ENCODE results near the gene CITED2. TPM values are rescaled to one million over a fixed set of nuclear protein-coding genes. Genes with fewer than 3 reads are reported as not detected.

Gene CITED2
- total and polyA plus RNA-seq, 2 experiments from 2014 or later, result 26.6 to 76.9 TPM

DNA sequence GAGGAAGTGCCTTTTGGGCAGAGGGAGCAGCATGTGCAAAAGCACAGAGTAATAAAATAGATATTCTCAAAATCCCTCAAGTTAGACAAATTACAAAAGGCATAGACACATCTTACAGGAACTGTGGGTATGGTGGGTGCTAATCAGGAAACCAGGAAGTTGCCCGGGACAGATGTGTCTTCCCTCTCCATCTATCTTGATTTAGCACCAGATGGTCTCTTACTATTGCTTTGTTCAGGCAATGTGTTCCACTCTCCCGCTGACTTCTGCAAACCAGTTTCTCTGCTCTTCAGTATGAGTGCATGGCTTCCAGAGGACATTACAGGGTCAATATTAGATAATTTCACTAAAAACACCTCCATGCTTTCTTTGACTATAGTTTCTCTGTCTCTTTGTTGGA is 13.2 kb downstream of the CITED2 start:
- Histone ChIP-seq H3K27ac (ENCODE audit: low read depth) (no peak overlapping the region), H3K27me3 (ENCODE audit: insufficient read depth) (no peaks in the 10 kb centered on the region), H3K36me3 (ENCODE audit: insufficient read depth) (no peaks in the 10 kb centered on the region), H3F3A (replicated peaks; ENCODE audit: low read depth) (no peaks in the 10 kb centered on the region), H3K4me1 (ENCODE audit: insufficient read depth) (no peaks in the 10 kb centered on the region; the same call in 1 of the 2 replicates), H3K4me3 (no peak overlapping the region), H3K79me2 (replicated peaks; ENCODE audit: insufficient read depth) (no peaks in the 10 kb centered on the region), H4K20me1 (replicated peaks; ENCODE audit: insufficient read depth) (no peaks in the 10 kb centered on the region), H2AFZ (no peak overlapping the region), H3K9me2 (ENCODE audit: insufficient read depth) (no peaks in the 10 kb centered on the region), H3K4me2 (no peak overlapping the region)
- no peak for TF ChIP-seq ZNF462 (CRISPR knock-in tag; IDR thresholded peaks at IDR 0.05)
- no peak for TF ChIP-seq NANOG (IDR thresholded peaks at IDR 0.05; ENCODE audit: borderline replicate concordance)
- TF ChIP-seq CREB1 (CRISPR knock-in tag; IDR thresholded peaks at IDR 0.05; ENCODE audit: low read depth), result no peak
- no peak for TF ChIP-seq EZH2phosphoT487 (IDR thresholded peaks at IDR 0.05; ENCODE audit: unreplicated experiment)
- TF ChIP-seq POLR2AphosphoS5 (IDR thresholded peaks at IDR 0.05; ENCODE audit: low read depth), result no peak
- no peak for TF ChIP-seq REST (IDR thresholded peaks at IDR 0.05; ENCODE audit: unreplicated experiment)
- TF ChIP-seq JUNB (IDR thresholded peaks at IDR 0.05; ENCODE audit: unreplicated experiment), result no peak
- TF ChIP-seq EZH2 (IDR thresholded peaks at IDR 0.05; ENCODE audit: low read depth, unreplicated experiment), result no peak
- no peak for TF ChIP-seq STAT1 (IDR thresholded peaks at IDR 0.05; ENCODE audit: unreplicated experiment)
- no peak for TF ChIP-seq ZNF114 (CRISPR knock-in tag; IDR thresholded peaks at IDR 0.05)
- no peak for TF ChIP-seq ZNF331 (CRISPR knock-in tag; IDR thresholded peaks at IDR 0.05; ENCODE audit: low read depth)
- TF ChIP-seq CTCF (conservative IDR thresholded peaks at IDR 0.05; ENCODE audit: low read depth in 2 of 2), result no peak
- peaks cover 8% of the 10 kb centered on the region; the same call in 2 of the 3 replicates for H3K4me1 Mint-ChIP-seq
- no peak for ATAC-seq
- no peaks in the 10 kb centered on the region for H3K36me3 Mint-ChIP-seq (ENCODE audit: low read depth)
- H3K9me3 Mint-ChIP-seq, result no peaks in the 10 kb centered on the region; the same call in 2 of the 3 replicates
- no peak overlapping the region for H3K27ac Mint-ChIP-seq
- H3K27me3 Mint-ChIP-seq (ENCODE audit: insufficient read depth, low read depth, poor library complexity), result peaks cover 3% of the 10 kb centered on the region
- no peak for DNase-seq (ENCODE audit: low spot score)
- H3K4me3 Mint-ChIP-seq, result no peak overlapping the region
